SU-DHL-6 (cell line): Measurements from ENCODE around the gene ZSWIM3.

Experiments used
- CTCF ChIP-seq: fragments of 200-600 bp; sonication (generic); IDR thresholded peaks from one replicate; pipeline ENCODE4 v1.5.1; 2017; ENCODE audit warnings: antibody characterized with exemption, mild to moderate bottlenecking, low read length, moderate library complexity; ENCODE audit not compliant: insufficient read depth, poor library complexity, severe bottlenecking
- EZH2phosphoT487 ChIP-seq: fragments of 200-600 bp; sonication (generic), shearing (Covaris generic); conservative IDR thresholded peaks from 2 replicates; pipeline ENCODE4 v1.6.1; 2018; ENCODE audit warnings: mild to moderate bottlenecking, antibody characterized with exemption, low read length, moderate library complexity, mixed read lengths

GRCh38 chr20:45893831-45894230 lies 36.4 kb downstream of the ZSWIM3 start:
- TF ChIP-seq CTCF (no peak), EZH2phosphoT487 (no peak)
